ENCODE measurements around the gene OR2B2.
A peak's percentile ranks its signal among the peaks of the same experiment; 100 is the strongest.
"Not testable (repeated sequence)": the region's sequence is repeated elsewhere in the genome, so short reads cannot be mapped to it uniquely, and the experiment has no call there.

Gene OR2B2

GRCh38 chr6:27911956-27912446 is at the start of gene OR2B2:
Gene OR2B2 (minus strand): TSS chr6:27912396. CDS start chr6:27912319, 77 bp downstream.
- DNase-seq (ENCODE audit: low read depth in 2 of 2) = no peak

GRCh38 chr6:27957516-27957915 is 45.3 kb upstream of the OR2B2 start:
- no peak for DNase-seq (ENCODE audit: low read depth in 2 of 2)

GRCh38 chr6:27956941-27957340 is 44.7 kb upstream of the OR2B2 start, which contains the start of gene OR2B6:
Gene OR2B6 (plus strand): TSS chr6:27957241. CDS start chr6:27957241, 0 bp downstream.
- DNase-seq (ENCODE audit: low read depth in 2 of 2) = no peak

- DNase-seq (ENCODE audit: low read depth in 2 of 2) = no peak
These were observed 38.8 kb upstream of the OR2B2 start for GRCh38 chr6:27951040-27951439.

GRCh38 chr6:27948237-27948636 is 36.0 kb upstream of the OR2B2 start:
- no peak for DNase-seq (ENCODE audit: low read depth in 2 of 2)

GRCh38 chr6:27943072-27943471 is 30.9 kb upstream of the OR2B2 start:
- not testable (repeated sequence) for DNase-seq (ENCODE audit: low read depth in 2 of 2)

- DNase-seq (ENCODE audit: low read depth in 2 of 2) = no peak
These were observed 28.6 kb upstream of the OR2B2 start for GRCh38 chr6:27940766-27941165.

- DNase-seq (ENCODE audit: low read depth in 2 of 2) = no peak
These were observed 19.0 kb upstream of the OR2B2 start for GRCh38 chr6:27931209-27931608.

- DNase-seq (ENCODE audit: low read depth in 2 of 2) = not testable (repeated sequence)
These were observed 17.7 kb upstream of the OR2B2 start for GRCh38 chr6:27929930-27930329.

GRCh38 chr6:27928041-27928440 is 15.8 kb upstream of the OR2B2 start:
- not testable (repeated sequence) for DNase-seq (ENCODE audit: low read depth in 2 of 2)

GRCh38 chr6:27924179-27924578 is 12.0 kb upstream of the OR2B2 start:
- no peak for DNase-seq (ENCODE audit: low read depth in 2 of 2)

- DNase-seq (ENCODE audit: low read depth in 2 of 2) = no peak
These were observed 10.8 kb upstream of the OR2B2 start for GRCh38 chr6:27922949-27923348.

- DNase-seq (ENCODE audit: low read depth in 2 of 2) = no peak
These were observed 4.2 kb downstream of the OR2B2 start for GRCh38 chr6:27908017-27908416.

GRCh38 chr6:27902335-27903314 is 9.6 kb downstream of the OR2B2 start:
- peak; percentile 73 to 89 for DNase-seq (ENCODE audit: low read depth in 2 of 2)

GRCh38 chr6:27901801-27902200 is 10.4 kb downstream of the OR2B2 start:
- DNase-seq (ENCODE audit: low read depth in 2 of 2) = no peak

GRCh38 chr6:27900197-27900596 is 12.0 kb downstream of the OR2B2 start:
- DNase-seq (ENCODE audit: low read depth in 2 of 2) = not testable (repeated sequence)

- no peak for DNase-seq (ENCODE audit: low read depth in 2 of 2)
These were observed 12.7 kb downstream of the OR2B2 start for GRCh38 chr6:27899543-27899942.

GRCh38 chr6:27897580-27898206 is 14.5 kb downstream of the OR2B2 start:
- no peak for DNase-seq (ENCODE audit: low read depth in 2 of 2)

GRCh38 chr6:27896398-27896796 is 15.8 kb downstream of the OR2B2 start:
- no peak for DNase-seq (ENCODE audit: low read depth in 2 of 2)

GRCh38 chr6:27894839-27895762 is 17.1 kb downstream of the OR2B2 start:
- DNase-seq (ENCODE audit: low read depth in 2 of 2) = peak in 1 of 2 donors; percentile 42

Measured in stimulated activated CD4-positive, alpha-beta T cell treated with anti-CD3 and anti-CD28 coated beads, Interleukin-4, amount 100 ng/mL, for 48 hours (primary cell).